Fibroblast of lung (primary cell): ENCODE data around the gene CDYL. TPM values are rescaled to one million over a fixed set of nuclear protein-coding genes. Genes with fewer than 3 reads are reported as not detected.

Experiments
- DNase-seq, 2 donors: peaks; one replicate each; pipeline versions ENCODE4 v3.0.0 to v3.0.0-alpha.2; 2010; ENCODE audit warnings: low read depth in 2 of 2
- H2AFZ ChIP-seq: 2 replicates; pipeline ENCODE4 v1.5.1; 2012; ENCODE audit warnings: low read length, control low read depth, inconsistent platforms
- H3K27ac ChIP-seq: 2 replicates; pipeline ENCODE4 v1.5.1; 2011; ENCODE audit warnings: low read length, control low read depth; ENCODE audit not compliant: insufficient read depth
- H3K27me3 ChIP-seq: 2 replicates; pipeline ENCODE4 v1.5.1; 2011; ENCODE audit warnings: mild to moderate bottlenecking, low read length; ENCODE audit not compliant: control insufficient read depth, insufficient read depth
- H3K36me3 ChIP-seq: 2 replicates; pipeline ENCODE4 v1.5.1; 2011; ENCODE audit warnings: low read length; ENCODE audit not compliant: control insufficient read depth, insufficient read depth
- H3K4me1 ChIP-seq: 2 replicates; pipeline ENCODE4 v1.5.1; 2011; ENCODE audit warnings: low read length; ENCODE audit not compliant: control insufficient read depth, insufficient read depth; ENCODE audit errors: extremely low read depth
- H3K4me2 ChIP-seq: 2 replicates; pipeline ENCODE4 v1.5.1; 2011; ENCODE audit warnings: low read length, control low read depth; ENCODE audit not compliant: insufficient read depth; ENCODE audit errors: extremely low read depth
- H3K4me3 ChIP-seq, 4 experiments: fragments of 200-600 bp in 1 of 4; sonication (generic) in 1 of 4; replicated peaks in 1 of 4; 2 replicates each; pipeline ENCODE4 v1.5.1; 2011 to 2016; ENCODE audit warnings: low read length in 4 of 4, low read depth in 3 of 4, mild to moderate bottlenecking in 3 of 4, control low read depth in 2 of 4, inconsistent platforms in 1 of 4, mixed read lengths in 1 of 4; ENCODE audit not compliant: insufficient read depth in 1 of 4; ENCODE audit errors: control extremely low read depth in 1 of 4
- H3K79me2 ChIP-seq: 2 replicates; pipeline ENCODE4 v1.5.1; 2012; ENCODE audit warnings: mild to moderate bottlenecking, low read length, inconsistent platforms; ENCODE audit not compliant: control insufficient read depth, insufficient read depth
- H3K9ac ChIP-seq: 2 replicates; pipeline ENCODE4 v1.5.1; 2011; ENCODE audit warnings: mild to moderate bottlenecking, low read length, control low read depth; ENCODE audit not compliant: insufficient read depth
- H3K9me3 ChIP-seq: 2 replicates; pipeline ENCODE4 v1.5.1; 2012; ENCODE audit warnings: low read depth, low read length; ENCODE audit not compliant: control insufficient read depth, insufficient read depth
- H4K20me1 ChIP-seq: 2 replicates; pipeline ENCODE4 v1.5.1; 2011; ENCODE audit warnings: low read length; ENCODE audit not compliant: control insufficient read depth, insufficient read depth; ENCODE audit errors: extremely low read depth
- EZH2 ChIP-seq: IDR thresholded peaks from 2 replicates; pipeline ENCODE4 v1.5.1; 2012; ENCODE audit warnings: low read length, control low read depth, mild to moderate bottlenecking; ENCODE audit errors: missing control alignments
- polyA plus RNA-seq, 2 donors: library from polyadenylated mRNA; depleted of rRNA in 1 of 2; stranded (reverse) in 1 of 2; unstranded in 1 of 2; fragments of >200 nt; gene quantifications; 2 replicates each; pipeline ENCODE4 v1.2.1, GENCODE V29; 2011 to 2012; ENCODE audit warnings: missing spikeins in 1 of 2
- total RNA-seq: library from RNA; depleted of rRNA; stranded (reverse); fragments of >200 nt; gene quantifications from 2 replicates; pipeline ENCODE4 v1.2.1, GENCODE V29; 2014
- TF ChIP-seq, protein P1 (sequence below), 2 donors: IDR thresholded peaks in 1 of 2; conservative IDR thresholded peaks in 1 of 2; 1 replicate in 1 of 2; 2 replicates in 1 of 2; pipeline ENCODE4 v1.5.1; 2011 to 2012; ENCODE audit warnings: low read length in 2 of 2, control low read depth in 1 of 2, inconsistent platforms in 1 of 2, low read depth in 1 of 2, mild to moderate bottlenecking in 1 of 2

The CDYL gene
- total and polyA plus RNA-seq, 2 donors (not counting 1 experiment from before 2014, with no cell fraction given), result 20.6 to 24.9 TPM

- Histone ChIP-seq H3K4me2 (no peak overlapping the region), H2AFZ (no peak overlapping the region), H3K36me3 (peaks cover 3% of the 10 kb centered on the region), H4K20me1 (no peaks in the 10 kb centered on the region), H3K27ac (no peak overlapping the region), H3K9me3 (no peaks in the 10 kb centered on the region), H3K4me1 (no peaks in the 10 kb centered on the region), H3K79me2 (no peaks in the 10 kb centered on the region), H3K4me3 (no peak overlapping the region), H3K9ac (no peak overlapping the region), H3K27me3 (no peaks in the 10 kb centered on the region)
- peak in 1 of 2 donors; percentile 37 for DNase-seq
- TF ChIP-seq, protein P1, sequence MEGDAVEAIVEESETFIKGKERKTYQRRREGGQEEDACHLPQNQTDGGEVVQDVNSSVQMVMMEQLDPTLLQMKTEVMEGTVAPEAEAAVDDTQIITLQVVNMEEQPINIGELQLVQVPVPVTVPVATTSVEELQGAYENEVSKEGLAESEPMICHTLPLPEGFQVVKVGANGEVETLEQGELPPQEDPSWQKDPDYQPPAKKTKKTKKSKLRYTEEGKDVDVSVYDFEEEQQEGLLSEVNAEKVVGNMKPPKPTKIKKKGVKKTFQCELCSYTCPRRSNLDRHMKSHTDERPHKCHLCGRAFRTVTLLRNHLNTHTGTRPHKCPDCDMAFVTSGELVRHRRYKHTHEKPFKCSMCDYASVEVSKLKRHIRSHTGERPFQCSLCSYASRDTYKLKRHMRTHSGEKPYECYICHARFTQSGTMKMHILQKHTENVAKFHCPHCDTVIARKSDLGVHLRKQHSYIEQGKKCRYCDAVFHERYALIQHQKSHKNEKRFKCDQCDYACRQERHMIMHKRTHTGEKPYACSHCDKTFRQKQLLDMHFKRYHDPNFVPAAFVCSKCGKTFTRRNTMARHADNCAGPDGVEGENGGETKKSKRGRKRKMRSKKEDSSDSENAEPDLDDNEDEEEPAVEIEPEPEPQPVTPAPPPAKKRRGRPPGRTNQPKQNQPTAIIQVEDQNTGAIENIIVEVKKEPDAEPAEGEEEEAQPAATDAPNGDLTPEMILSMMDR (conservative IDR thresholded peaks at IDR 0.05 in 1 of 2, IDR thresholded peaks at IDR 0.05 in 1 of 2; ENCODE audit: low read depth in 1 of 2, low read length in 2 of 2), result no peak
- no peak for TF ChIP-seq EZH2
Observed at GRCh38 chr6:4950836-4951533, 174.8 kb downstream of the CDYL start.

DNA sequence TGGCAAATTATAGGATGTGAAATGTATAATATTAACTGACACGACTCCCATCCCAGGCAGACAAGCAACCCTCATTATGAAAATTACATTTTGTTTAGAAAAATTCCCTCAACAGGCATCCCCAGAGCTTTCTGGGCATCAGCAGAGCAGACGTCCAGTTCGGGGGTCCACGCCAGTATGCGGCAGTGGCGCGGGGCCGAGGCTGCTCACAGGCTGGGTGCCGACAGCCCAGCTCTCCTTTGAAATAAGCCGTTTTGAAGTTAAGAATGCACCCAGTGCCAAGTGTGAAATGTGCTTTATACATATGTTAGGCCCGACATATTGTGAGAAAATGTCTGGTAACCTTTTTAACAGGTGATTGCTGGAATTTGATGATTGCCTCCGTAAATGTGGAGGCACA, 177.2 kb downstream of the CDYL start:
- Histone ChIP-seq H3K36me3 (peaks cover 3% of the 10 kb centered on the region), H3K27me3 (no peaks in the 10 kb centered on the region), H3K4me3 (no peak overlapping the region), H3K27ac (no peak overlapping the region), H4K20me1 (no peaks in the 10 kb centered on the region), H3K9ac (no peak overlapping the region), H3K4me2 (no peak overlapping the region), H3K9me3 (no peaks in the 10 kb centered on the region), H2AFZ (no peak overlapping the region), H3K4me1 (no peaks in the 10 kb centered on the region), H3K79me2 (no peaks in the 10 kb centered on the region)
- no peak for TF ChIP-seq EZH2
- TF ChIP-seq, protein P1 (conservative IDR thresholded peaks at IDR 0.05 in 1 of 2, IDR thresholded peaks at IDR 0.05 in 1 of 2; ENCODE audit: low read depth in 1 of 2, low read length in 2 of 2), result no peak
- DNase-seq, result no peak

GRCh38 chr6:4956625-4957024, 180.4 kb downstream of the CDYL start:
- H3K79me2 ChIP-seq, result no peaks in the 10 kb centered on the region
- TF ChIP-seq EZH2, result no peak
- TF ChIP-seq, protein P1 (conservative IDR thresholded peaks at IDR 0.05 in 1 of 2, IDR thresholded peaks at IDR 0.05 in 1 of 2; ENCODE audit: low read depth in 1 of 2, low read length in 2 of 2), result no peak
- no peak overlapping the region for H3K27ac ChIP-seq
- H3K36me3 ChIP-seq, result peaks cover 3% of the 10 kb centered on the region
- DNase-seq, result no peak
- H3K9ac ChIP-seq, result no peak overlapping the region
- no peak overlapping the region for H2AFZ ChIP-seq
- no peaks in the 10 kb centered on the region for H3K9me3 ChIP-seq
- no peaks in the 10 kb centered on the region for H3K4me1 ChIP-seq
- no peaks in the 10 kb centered on the region for H4K20me1 ChIP-seq
- H3K4me3 ChIP-seq, result no peak overlapping the region
- H3K27me3 ChIP-seq, result no peaks in the 10 kb centered on the region
- H3K4me2 ChIP-seq, result no peak overlapping the region
